Colonic mucosa (tissue), 4 donors: Measurements from ENCODE around the gene PROX1. TPM values are rescaled to one million over a fixed set of nuclear protein-coding genes. Genes with fewer than 3 reads are reported as not detected.

Experiments used
- DNase-seq: peaks from one replicate; pipeline ENCODE4 v3.0.0-alpha.2; 2020
- H3K27ac ChIP-seq: fragments of 200-600 bp; one replicate; pipeline ENCODE4 v1.8.0; 2021
- H3K27me3 ChIP-seq: fragments of 200-600 bp; one replicate; pipeline ENCODE4 v1.8.0; 2021
- H3K36me3 ChIP-seq: fragments of 200-600 bp; one replicate; pipeline ENCODE4 v1.8.0; 2021
- H3K4me1 ChIP-seq: fragments of 200-600 bp; one replicate; pipeline ENCODE4 v1.8.0; 2021; ENCODE audit warnings: mild to moderate bottlenecking
- H3K4me3 ChIP-seq: fragments of 200-600 bp; one replicate; pipeline ENCODE4 v1.8.0; 2021
- H3K9ac ChIP-seq, 2 donors: one replicate each; pipeline ENCODE4 v1.7.0; 2013; ENCODE audit warnings: control low read depth in 2 of 2, low read depth in 2 of 2, low read length in 2 of 2
- H3K9me3 ChIP-seq: fragments of 200-600 bp; one replicate; pipeline ENCODE4 v1.8.0; 2021
- CTCF ChIP-seq: fragments of 200-600 bp; IDR thresholded peaks from one replicate; pipeline ENCODE4 v1.8.0; 2022; ENCODE audit warnings: antibody characterized with exemption, mild to moderate bottlenecking
- intact Hi-C: fragments of 100-400 bp; cut with DNase I; formaldehyde crosslinking; loops from one replicate; pipeline ENCODE4 v1.14.1; 2022
- total RNA-seq, 2 donors: library from RNA; stranded (reverse); fragmentation: NEBNext Ultra II Directional in 1 of 2; extraction: Animal tissue kit (Norgen Biotek cat#: 25700) in 1 of 2; gene quantifications; one replicate each; pipeline ENCODE4 v1.2.1, GENCODE V29; 2021
- donor health status: healthy.
- donor health status: DM: no; HTN: no; CAD: no.
- donor health status: DM: no; HTN: no; CAD: no.

The PROX1 gene
- total RNA-seq, 2 donors from 2014 or later: 11.6 to 14.7 TPM

- H3K4me1 ChIP-seq: peaks cover 11% of the 10 kb centered on the region
- H3K4me3 ChIP-seq: no peak overlapping the region
- H3K27ac ChIP-seq: no peak overlapping the region
- no peaks in the 10 kb centered on the region for H3K36me3 ChIP-seq
- H3K9ac ChIP-seq: no peak overlapping the region
- no peak for DNase-seq
- H3K27me3 ChIP-seq: peaks cover 35% of the 10 kb centered on the region
- no peak for TF ChIP-seq CTCF
- intact Hi-C loops: loop anchor here (5.0 kb wide), 1 partner anchor 422 kb away; no protein-coding TSS in a partner anchor
- no peaks in the 10 kb centered on the region for H3K9me3 ChIP-seq
These were observed 3.2 kb upstream of the PROX1 start for GRCh38 chr1:213984387-213985208.

- H3K4me3 ChIP-seq: peak overlapping the region; percentile 1
- intact Hi-C loops: loop anchor here (5.0 kb wide), 1 partner anchor 423 kb away; no protein-coding TSS in a partner anchor
- no peak overlapping the region for H3K27ac ChIP-seq
- no peaks in the 10 kb centered on the region for H3K36me3 ChIP-seq
- no peak for DNase-seq
- TF ChIP-seq CTCF: no peak
- H3K9me3 ChIP-seq: no peaks in the 10 kb centered on the region
- no peak overlapping the region for H3K9ac ChIP-seq
- H3K4me1 ChIP-seq: peaks cover 11% of the 10 kb centered on the region
- H3K27me3 ChIP-seq: peaks cover 35% of the 10 kb centered on the region
These were observed 2.4 kb upstream of the PROX1 start for GRCh38 chr1:213985209-213986019.

GRCh38 chr1:213986020-213986924 is 1.5 kb upstream of the PROX1 start:
- peaks cover 11% of the 10 kb centered on the region for H3K4me1 ChIP-seq
- no peaks in the 10 kb centered on the region for H3K36me3 ChIP-seq
- no peak for DNase-seq
- peak overlapping the region; percentile 43 for H3K4me3 ChIP-seq
- no peaks in the 10 kb centered on the region for H3K9me3 ChIP-seq
- H3K27ac ChIP-seq: no peak overlapping the region
- peak overlapping the region in 1 of 2 donors; percentile 24 for H3K9ac ChIP-seq
- H3K27me3 ChIP-seq: peaks cover 35% of the 10 kb centered on the region
- TF ChIP-seq CTCF: no peak
- intact Hi-C loops: loop anchor here (5.0 kb wide), 1 partner anchor 424 kb away; no protein-coding TSS in a partner anchor

- H3K4me3 ChIP-seq: peak overlapping the region; percentile 43
- TF ChIP-seq CTCF: no peak
- no peaks in the 10 kb centered on the region for H3K9me3 ChIP-seq
- no peak for DNase-seq
- intact Hi-C loops: loop anchor here (5.0 kb wide), 1 partner anchor 425 kb away; no protein-coding TSS in a partner anchor
- H3K4me1 ChIP-seq: peaks cover 11% of the 10 kb centered on the region
- H3K27me3 ChIP-seq: peaks cover 30% of the 10 kb centered on the region
- no peak overlapping the region for H3K27ac ChIP-seq
- peak overlapping the region in 1 of 2 donors; percentile 24 for H3K9ac ChIP-seq
- no peaks in the 10 kb centered on the region for H3K36me3 ChIP-seq
These were observed 885 bp upstream of the PROX1 start for GRCh38 chr1:213986925-213987250.
